Posterior vena cava (tissue), 2 donors: ENCODE measurements around the gene SUPT20H. TPM values are rescaled to one million over a fixed set of nuclear protein-coding genes. Genes with fewer than 3 reads are reported as not detected.
"Not testable (repeated sequence)": the region's sequence is repeated elsewhere in the genome, so short reads cannot be mapped to it uniquely, and the experiment has no call there.

Source experiments
- DNase-seq: peaks from one replicate; pipeline ENCODE4 v3.0.0-alpha.2; 2020; ENCODE audit warnings: low spot score
- intact Hi-C, 2 donors: fragments of 100-400 bp; cut with DNase I; formaldehyde crosslinking; loops; one replicate each; pipeline versions ENCODE4 v1.14.1 to v1.14.2; 2022 to 2023
- total RNA-seq, 2 donors: library from RNA; stranded (reverse); fragmentation: NEBNext Ultra II Directional; extraction: Animal tissue kit (Norgen Biotek cat#: 25700); gene quantifications; one replicate each; pipeline ENCODE4 v1.2.1, GENCODE V29; 2021
- donor health status: DM: yes; HTN: yes; CAD: no.
- donor health status: DM: yes; HTN: yes; CAD: no.

The SUPT20H gene
- total RNA-seq, 2 donors from 2014 or later: 40.4 to 44.4 TPM

DNA sequence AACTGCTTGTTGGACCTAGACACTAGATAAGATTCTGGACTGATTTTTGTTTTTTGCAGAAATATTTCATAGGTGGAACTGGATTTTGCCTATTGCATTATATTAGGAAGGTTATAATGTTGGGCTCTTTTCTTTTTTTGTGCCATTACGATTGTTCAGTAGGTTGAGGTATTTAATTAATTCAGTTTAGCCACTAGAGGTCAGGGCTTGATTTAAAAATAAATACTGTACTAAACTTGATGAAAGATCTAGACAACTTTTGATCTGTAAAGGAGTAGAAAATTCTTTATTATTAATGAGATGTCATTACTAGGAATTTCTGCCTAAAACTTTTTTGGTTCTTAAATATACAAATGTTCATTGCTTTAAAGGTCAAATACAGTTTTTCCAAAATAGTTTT, 15.2 kb upstream of the SUPT20H start:
- intact Hi-C loops: loop anchor here in 1 of 2 donors (5.0 kb wide), 1 partner anchor 533 kb away; no protein-coding TSS in a partner anchor
- DNase-seq: no peak

DNA sequence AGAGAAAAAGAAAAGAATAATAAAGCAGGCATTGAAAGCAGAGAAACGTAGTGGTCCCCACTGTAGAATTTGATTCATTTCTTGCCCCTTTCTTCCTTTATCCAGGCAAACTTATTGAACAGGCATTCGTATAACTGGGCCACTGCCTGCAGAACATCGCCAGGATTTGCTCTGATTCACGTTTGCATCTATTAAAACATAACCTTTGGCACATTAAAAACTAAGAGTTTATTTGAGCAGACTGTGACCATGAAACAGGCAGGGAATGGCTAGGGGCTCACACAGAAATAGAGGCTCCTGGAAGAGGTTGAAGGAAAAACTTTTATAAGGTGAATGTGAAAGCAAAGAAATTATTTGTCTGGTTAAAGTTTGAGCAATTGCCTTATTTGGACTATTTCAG, 12.5 kb upstream of the SUPT20H start:
- intact Hi-C loops: loop anchor here in 1 of 2 donors (5.0 kb wide), 1 partner anchor 535 kb away; no protein-coding TSS in a partner anchor
- no peak for DNase-seq

DNA sequence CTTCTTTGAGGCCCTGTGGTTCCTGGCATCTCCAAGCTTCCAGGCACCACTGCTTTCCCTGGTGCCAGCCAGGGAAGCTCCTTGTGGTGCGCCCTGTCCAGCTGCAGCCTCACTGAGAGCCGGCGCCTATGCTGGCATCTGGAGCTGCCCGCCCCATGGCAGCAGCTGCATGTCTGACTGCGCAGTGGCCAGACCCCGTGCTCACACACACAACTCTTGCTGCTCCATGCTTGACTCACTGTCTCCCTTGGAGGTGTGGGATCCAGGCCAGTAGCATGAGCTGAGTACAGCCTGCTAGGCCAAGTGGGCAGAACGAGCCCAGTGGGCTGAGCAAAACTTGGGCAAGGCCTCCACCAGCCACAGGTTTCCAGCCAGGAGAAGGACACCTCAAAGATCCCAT, 11.5 kb upstream of the SUPT20H start:
- intact Hi-C loops: loop anchor here in 1 of 2 donors (5.0 kb wide), 1 partner anchor 536 kb away; no protein-coding TSS in a partner anchor
- no peak for DNase-seq

DNA sequence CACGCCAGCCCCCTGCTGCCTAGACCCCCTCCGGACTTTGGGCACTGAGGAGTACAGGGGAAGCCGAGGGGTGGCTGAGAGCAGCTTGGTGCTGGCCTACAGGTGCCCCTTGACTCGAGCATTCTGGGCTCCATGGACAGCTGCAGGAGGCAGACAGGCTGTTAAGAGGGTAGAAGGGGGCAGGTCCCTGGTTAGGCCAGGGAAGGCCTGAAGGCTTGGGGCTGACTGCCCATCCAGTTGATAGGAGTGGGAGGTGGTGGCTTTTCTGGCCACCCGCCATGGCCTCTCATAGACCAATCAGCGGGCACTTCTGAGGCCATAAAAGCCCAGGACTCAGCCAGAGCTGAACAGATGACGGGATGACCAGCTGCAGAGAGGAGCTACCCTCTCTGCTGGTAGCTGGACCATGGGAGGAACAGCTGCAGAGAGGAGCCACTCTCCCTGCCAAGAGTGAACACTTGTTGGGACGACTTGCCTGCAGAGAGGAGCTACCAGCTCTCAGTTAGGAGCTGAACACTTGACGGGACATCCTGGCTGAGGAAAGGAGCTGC, 10.7 kb upstream of the SUPT20H start:
- intact Hi-C loops: loop anchor here in 1 of 2 donors (5.0 kb wide), 1 partner anchor 537 kb away; no protein-coding TSS in a partner anchor
- DNase-seq: no peak

DNA sequence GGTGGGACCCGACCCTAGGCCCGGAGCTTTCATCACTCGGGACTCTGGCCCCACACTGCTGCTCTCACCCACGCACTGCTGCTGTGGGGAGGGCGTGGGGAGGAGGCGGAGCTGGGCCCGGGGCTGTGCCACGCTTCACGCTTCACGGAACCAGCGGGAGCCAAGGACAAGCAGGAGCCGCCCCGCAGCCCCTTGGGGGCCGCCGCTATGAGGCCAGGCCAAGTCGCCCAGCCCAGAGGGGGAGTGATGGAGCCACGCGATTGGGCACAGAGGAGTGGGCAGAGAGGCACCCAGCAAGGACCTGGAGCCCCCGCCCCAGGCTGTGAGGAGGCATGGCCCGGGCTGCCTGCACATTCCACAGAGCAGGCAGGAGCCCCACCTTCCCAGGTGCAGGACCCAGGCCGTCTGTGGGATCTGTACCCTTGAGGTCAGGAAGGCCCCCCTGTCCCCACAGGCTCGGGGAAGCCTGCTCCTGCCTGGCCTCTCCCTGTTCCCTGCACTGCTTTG, 10.2 kb upstream of the SUPT20H start:
- intact Hi-C loops: loop anchor here in 1 of 2 donors (5.0 kb wide), 1 partner anchor 538 kb away; no protein-coding TSS in a partner anchor

DNA sequence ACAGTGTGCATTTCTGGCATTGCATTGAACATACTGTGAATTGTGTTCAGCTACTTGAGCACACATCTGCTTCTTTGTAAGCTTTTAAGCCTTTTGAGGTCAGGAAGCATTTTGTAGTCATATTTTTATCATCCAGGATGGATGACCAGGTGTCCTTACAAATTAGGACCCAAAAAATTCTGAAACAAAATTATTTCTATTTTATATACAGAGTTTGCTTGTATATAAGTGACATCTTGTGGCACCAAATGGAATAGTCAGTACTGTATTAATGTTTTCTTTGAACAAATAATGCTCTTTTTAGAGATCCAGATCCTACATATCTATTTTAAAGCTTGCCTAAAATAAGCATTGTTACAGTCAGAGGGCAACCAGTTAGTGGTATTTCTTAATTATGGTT, 9.5 kb upstream of the SUPT20H start:
- no peak for DNase-seq
- intact Hi-C loops: no loop called here

More for the DNA sequence above, 10.2 kb upstream of the SUPT20H start:
- DNase-seq: no peak

DNA sequence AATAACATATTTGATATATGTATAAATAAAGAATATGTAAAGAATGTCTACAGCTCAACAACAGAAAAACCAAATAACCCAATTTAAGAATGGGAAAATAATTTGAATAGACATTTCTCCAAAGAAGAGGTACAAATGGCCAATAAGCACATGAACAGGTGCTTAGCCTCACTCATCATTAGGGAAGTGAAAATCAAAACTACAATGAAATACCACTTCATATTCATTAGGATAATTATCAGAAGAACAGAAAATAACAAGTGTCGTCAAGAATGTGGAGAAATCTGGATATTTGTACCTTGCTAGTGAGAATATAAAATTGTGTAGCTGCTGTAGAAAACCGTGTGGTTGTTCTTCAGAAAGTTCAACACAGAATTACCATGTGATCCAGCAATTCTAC, 8.4 kb upstream of the SUPT20H start:
- no peak for DNase-seq
- intact Hi-C loops: no loop called here

DNA sequence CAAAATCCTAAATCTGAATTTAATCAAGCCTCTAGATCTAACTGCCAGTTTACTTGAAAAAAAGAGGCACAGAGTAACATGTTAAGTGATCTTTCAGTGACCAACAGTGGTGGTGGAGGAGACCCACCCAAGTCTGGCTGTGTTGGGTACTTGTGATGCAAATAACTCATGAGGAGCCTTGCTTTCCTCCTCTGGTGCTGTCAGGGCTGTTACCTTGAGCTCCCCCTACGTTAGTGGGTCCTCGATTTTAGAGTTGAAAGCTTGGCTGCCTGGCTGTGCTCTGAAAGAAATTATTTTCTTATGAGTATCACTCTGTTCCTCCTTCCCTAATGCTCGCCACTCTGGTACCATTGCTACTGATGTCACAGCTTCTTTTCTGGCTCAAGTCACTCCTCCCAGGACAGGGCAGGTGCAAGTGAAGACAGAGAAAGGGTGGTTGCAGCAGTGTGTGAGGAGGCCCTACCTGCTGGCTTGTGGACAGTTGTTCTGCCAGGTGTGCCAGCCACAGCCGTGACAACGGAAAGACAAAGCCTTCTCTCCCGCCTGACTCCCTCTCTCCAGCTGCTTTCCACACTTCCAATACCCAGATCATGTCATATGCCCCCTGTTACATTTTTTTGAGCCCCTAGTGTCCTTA, 6.5 kb upstream of the SUPT20H start:
- DNase-seq: no peak
- intact Hi-C loops: no loop called here

DNA sequence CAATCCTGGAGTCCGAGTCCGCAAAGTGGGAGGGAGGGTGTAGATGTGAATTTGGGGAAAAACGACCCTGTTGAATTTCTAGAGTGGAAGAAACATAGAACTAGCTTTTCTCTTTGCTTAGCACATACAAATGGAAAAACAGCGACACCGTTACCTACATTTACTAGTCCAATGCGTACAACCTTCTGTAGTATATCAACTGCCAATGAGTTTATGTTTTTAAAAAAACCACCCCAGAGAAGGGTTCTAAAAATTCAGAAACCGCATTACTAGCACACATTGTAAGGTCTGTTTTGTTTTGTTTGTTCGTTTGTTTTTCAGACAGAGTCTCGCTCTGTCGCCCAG, 332 bp upstream of the SUPT20H start:
- intact Hi-C loops: no loop called here
- no peak for DNase-seq

DNA sequence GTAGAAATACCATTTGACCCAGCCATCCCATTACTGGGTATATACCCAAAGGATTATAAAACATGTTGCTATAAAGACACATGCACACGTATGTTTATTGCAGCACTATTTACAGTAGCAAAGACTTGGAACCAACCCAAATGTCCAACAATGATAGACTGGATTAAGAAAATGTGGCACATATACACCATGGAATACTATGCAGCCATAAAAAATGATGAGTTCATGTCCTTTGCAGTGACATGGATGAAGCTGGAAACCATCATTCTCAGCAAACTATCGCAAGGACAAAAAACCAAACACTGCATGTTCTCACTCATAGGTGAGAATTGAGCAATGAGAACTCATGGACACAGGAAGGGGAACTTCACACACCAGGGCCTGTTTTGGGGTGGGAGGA, 3.3 kb downstream of the SUPT20H start:
- intact Hi-C loops, DNase-seq: not testable (repeated sequence)

DNA sequence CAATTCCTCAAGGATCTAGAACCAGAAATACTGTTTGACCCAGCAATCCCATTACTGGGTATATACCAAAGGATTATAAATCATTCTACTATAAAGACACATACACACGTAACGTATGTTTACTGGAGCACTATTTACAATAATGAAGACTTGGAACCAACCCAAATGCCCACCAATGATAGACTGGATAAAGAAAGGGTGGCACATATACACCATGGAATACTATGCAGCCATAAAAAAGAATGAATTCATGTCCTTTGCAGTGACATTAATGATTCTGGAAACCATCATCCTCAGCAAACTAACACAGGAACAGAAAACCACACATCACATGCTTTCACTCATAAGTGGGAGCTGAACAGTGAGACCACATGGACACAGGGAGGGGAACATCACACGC, 6.4 kb downstream of the SUPT20H start:
- DNase-seq, intact Hi-C loops: not testable (repeated sequence)

DNA sequence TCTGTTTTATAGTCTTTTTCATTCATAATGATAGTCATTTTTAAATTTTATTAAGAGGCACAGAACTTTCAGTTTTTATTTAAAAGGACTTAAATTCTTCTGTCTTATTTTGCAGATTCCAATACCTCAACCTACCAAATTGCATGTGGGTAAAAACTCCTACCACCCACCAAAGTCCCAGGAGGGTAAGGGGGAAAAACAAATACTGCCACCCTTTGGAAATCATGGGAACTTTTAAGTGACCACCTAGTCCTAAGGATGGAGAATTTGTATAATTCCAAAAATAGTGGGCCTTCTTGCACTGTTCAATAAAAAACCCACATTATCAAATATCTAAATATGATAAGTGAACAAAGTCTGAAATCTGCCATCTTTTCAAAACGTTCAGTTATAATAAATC, 9.7 kb downstream of the SUPT20H start:
- intact Hi-C loops: no loop called here

DNA sequence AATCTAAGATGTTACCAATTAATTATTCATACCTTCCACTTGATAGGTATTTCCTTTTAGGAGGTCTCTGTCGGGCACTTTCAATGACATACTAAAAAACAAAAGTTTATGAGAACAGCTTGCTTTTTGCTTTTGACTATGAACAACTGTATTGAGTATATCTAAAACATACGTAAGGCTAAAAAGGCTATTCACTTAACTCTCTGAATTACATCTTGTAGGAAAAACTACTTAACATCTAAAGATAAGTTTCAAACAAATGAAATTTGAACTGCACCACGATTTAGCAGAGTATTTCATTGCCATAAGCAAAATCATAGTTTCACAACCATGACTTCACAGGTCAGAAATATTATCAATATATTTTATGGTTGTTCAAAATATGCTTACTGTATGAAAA, 11.6 kb downstream of the SUPT20H start:
- DNase-seq: no peak
- intact Hi-C loops: no loop called here

More for the DNA sequence above, 9.7 kb downstream of the SUPT20H start:
- DNase-seq: no peak

DNA sequence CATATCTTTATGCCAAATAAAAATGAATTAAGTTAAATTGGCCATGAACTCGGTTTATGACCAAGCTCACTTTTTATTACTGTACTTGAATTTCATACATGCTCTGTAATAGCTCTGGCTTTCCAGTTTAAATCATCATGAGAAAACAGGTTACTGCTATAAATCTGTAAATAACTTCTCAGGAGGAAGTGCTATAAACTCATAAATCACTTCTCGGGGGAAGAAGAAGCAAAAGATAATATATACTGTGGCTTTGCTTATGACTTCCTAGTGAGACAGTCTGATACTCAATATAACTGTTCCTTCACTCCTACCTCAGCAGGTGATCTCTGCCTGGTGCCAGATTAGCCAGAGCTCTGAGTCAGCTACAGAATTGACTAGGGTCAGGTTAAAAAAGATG, 12.5 kb downstream of the SUPT20H start:
- intact Hi-C loops: no loop called here
- DNase-seq: no peak

DNA sequence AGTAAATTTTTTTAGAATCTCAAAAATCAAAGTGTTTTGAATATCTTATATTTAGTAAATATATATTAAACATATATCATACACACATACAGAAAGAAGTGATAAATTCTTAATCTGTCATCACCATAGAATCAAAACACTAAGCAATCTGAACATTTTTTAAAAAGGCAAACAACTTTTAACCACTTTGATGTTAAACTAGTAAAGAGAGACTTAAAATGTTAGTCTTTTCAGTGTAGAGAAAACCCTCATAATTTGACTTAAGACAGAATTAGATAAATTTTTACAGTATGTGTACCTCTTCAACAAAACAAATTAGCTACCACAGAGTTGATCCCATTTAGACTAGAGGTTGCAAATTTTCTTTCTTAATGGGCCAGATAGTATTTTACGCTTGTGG, 13.4 kb downstream of the SUPT20H start:
- intact Hi-C loops: no loop called here
- DNase-seq: no peak

DNA sequence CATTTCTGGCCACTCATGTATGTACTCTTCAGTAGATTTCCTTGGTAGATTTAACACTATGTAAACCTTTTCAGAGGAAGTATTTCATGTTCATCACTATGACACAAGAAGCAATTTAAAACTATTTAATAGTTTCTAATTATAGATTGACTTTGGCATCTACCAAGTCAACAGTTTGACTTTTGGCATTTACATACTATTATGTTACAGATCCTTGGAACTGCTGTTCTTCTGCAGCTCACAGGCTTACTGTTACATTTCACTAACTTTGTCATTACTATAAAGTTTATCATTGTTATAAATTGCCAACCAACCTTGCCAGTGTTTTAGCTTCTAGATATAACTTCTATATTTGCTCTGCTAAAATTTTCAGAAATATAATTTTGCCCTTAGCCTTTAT, 18.7 kb downstream of the SUPT20H start:
- intact Hi-C loops: no loop called here

DNA sequence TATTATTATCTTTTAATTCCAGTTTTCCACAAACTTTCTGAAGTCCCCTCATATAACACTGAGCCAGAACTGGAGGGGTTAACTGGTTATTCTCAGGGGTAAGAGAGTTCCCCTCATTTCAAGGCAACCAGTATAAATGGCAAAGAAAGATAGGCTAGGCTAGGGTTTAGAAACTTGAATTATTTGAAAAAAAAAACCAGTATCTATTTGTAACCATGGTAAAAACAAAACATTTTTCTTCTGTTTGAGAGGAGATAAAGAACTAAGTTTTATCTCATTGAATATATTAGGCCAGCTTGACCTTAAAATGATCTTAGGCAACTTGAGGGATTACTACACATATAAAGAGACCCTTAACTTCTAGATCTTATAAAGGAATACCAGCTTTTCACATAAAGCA, 19.6 kb downstream of the SUPT20H start:
- intact Hi-C loops: no loop called here
- DNase-seq: no peak

More for the DNA sequence above, 18.7 kb downstream of the SUPT20H start:
- DNase-seq: no peak

DNA sequence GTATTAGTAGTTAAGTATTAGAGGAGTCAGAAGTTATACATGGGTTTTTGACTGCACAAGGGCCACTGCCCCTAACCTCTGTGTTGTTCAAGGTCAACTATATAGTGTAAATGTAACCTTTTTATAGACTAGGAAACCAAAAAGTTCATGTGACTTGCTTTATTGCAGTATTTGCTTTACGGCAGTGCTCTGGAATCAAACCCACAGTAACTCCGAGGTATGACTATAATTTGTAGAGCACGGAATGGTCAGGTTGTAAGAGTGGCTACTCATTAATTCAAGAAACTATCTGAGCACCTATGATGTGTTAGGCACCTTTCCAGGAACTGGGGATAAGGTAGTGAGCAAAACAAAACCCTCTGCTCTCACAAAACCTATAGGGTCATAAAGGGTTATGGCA, 22.2 kb downstream of the SUPT20H start:
- intact Hi-C loops: no loop called here
- DNase-seq: no peak

DNA sequence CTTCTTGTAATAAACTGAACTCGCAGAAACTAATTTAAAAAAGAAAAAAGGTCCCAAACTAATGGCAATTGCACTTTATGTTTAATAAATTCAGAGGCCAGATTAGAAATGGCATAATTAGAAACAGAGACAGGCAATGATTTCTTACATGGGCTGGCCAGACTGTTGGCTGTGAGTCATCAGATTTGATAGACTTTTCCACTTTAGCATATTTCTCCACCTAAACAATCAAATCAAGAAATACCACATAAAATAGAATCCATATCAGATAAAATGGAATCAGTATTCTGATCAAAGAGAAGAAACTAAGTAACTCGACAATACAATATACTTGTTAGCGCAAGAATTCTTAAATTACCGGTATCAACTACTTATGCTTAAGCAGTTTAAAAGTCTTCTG, 29.9 kb downstream of the SUPT20H start:
- intact Hi-C loops: no loop called here
- DNase-seq: no peak

DNA sequence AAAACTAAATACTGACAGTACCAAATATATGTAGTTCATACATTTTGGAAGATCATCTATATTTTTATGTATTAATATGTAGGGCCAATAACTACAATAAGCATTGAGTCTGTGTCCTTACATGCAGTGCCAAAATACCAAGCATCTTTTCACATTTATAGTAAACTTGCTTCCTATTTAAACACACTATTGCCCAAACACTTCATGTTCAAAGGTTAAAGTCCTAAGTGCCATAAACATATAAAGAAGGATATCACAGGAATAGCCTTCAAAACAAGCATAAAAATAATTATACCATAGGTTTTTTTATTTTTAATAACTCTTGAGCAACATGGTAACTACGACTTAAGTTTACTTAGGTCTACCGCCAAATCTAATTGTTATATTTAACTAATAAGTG, 31.8 kb downstream of the SUPT20H start:
- no peak for DNase-seq
- intact Hi-C loops: no loop called here

DNA sequence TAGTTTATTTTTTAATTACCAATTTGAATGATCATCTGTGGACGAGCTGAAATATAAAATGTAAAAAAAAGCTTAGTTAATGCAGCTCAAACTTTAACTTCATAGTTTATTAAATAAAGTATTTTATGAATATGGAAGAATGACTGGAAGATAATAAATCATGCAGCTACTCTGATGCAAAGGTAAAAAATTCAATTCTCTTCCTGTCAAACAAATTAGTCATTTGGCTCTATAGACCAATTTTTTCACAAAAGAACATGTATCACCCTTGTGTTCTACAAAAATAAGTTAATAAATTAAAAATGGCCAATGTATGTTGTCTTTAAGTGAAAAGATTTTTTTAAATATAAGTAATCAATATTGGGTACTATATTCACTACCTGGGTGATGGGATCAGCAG, 32.7 kb downstream of the SUPT20H start:
- intact Hi-C loops: no loop called here
- DNase-seq: no peak
